Measurements from ENCODE around the gene ATP2A3.

The ATP2A3 gene

GRCh38 chr17:3957735-3958599, 6.3 kb downstream of the ATP2A3 start:
- no peaks in the 10 kb centered on the region for H3K79me2 ChIP-seq
- no peak for TF ChIP-seq CTCF (IDR thresholded peaks at IDR 0.05)
- H3K4me2 ChIP-seq (ENCODE audit: low read length): no peak overlapping the region
- H3K36me3 ChIP-seq (ENCODE audit: control insufficient read depth, insufficient read depth, low read length): no peaks in the 10 kb centered on the region
- H3K27ac ChIP-seq: no peak overlapping the region
- H3K27me3 ChIP-seq (ENCODE audit: control insufficient read depth, insufficient read depth, low read length): no peaks in the 10 kb centered on the region
- H3K4me1 ChIP-seq: no peaks in the 10 kb centered on the region
- no peak overlapping the region for H2AFZ ChIP-seq
- no peak overlapping the region for H3K4me3 ChIP-seq (ENCODE audit: low read depth, low read length)
- H3K9me3 ChIP-seq (ENCODE audit: control insufficient read depth, low read length): no peaks in the 10 kb centered on the region
- H3K9ac ChIP-seq: no peak overlapping the region

- no peaks in the 10 kb centered on the region for H3K79me2 ChIP-seq
- H3K36me3 ChIP-seq (ENCODE audit: control insufficient read depth, insufficient read depth, low read length): no peaks in the 10 kb centered on the region
- H3K9ac ChIP-seq: no peak overlapping the region
These were observed 7.3 kb downstream of the ATP2A3 start for GRCh38 chr17:3956983-3957382.

GRCh38 chr17:3956327-3956957, 7.8 kb downstream of the ATP2A3 start:
- H3K4me3 ChIP-seq (ENCODE audit: low read depth, low read length): no peak overlapping the region

More at GRCh38 chr17:3956983-3957382, 7.3 kb downstream of the ATP2A3 start:
- Histone ChIP-seq H3K4me1 (no peaks in the 10 kb centered on the region), H3K27me3 (ENCODE audit: control insufficient read depth, insufficient read depth, low read length) (no peaks in the 10 kb centered on the region), H3K4me3 (ENCODE audit: low read depth, low read length) (no peak overlapping the region), H2AFZ (no peak overlapping the region), H3K4me2 (ENCODE audit: low read length) (no peak overlapping the region), H3K27ac (no peak overlapping the region), H3K9me3 (ENCODE audit: control insufficient read depth, low read length) (no peaks in the 10 kb centered on the region)
- no peak for TF ChIP-seq CTCF (IDR thresholded peaks at IDR 0.05)

GRCh38 chr17:3955673-3955988, 8.6 kb downstream of the ATP2A3 start:
- Histone ChIP-seq H3K36me3 (ENCODE audit: control insufficient read depth, insufficient read depth, low read length) (no peaks in the 10 kb centered on the region), H3K4me1 (no peaks in the 10 kb centered on the region), H2AFZ (no peak overlapping the region), H3K4me3 (ENCODE audit: low read depth, low read length) (no peak overlapping the region), H3K27me3 (ENCODE audit: control insufficient read depth, insufficient read depth, low read length) (no peaks in the 10 kb centered on the region), H3K79me2 (no peaks in the 10 kb centered on the region), H3K4me2 (ENCODE audit: low read length) (no peak overlapping the region), H3K9ac (no peak overlapping the region), H3K9me3 (ENCODE audit: control insufficient read depth, low read length) (no peaks in the 10 kb centered on the region), H3K27ac (no peak overlapping the region)
- no peak for TF ChIP-seq CTCF (IDR thresholded peaks at IDR 0.05)

More at GRCh38 chr17:3956327-3956957, 7.8 kb downstream of the ATP2A3 start:
- H3K9ac ChIP-seq: no peak overlapping the region
- H2AFZ ChIP-seq: no peak overlapping the region
- H3K4me1 ChIP-seq: no peaks in the 10 kb centered on the region
- no peak overlapping the region for H3K4me2 ChIP-seq (ENCODE audit: low read length)
- H3K9me3 ChIP-seq (ENCODE audit: control insufficient read depth, low read length): no peaks in the 10 kb centered on the region
- TF ChIP-seq CTCF (IDR thresholded peaks at IDR 0.05): no peak
- H3K27me3 ChIP-seq (ENCODE audit: control insufficient read depth, insufficient read depth, low read length): no peaks in the 10 kb centered on the region
- no peaks in the 10 kb centered on the region for H3K36me3 ChIP-seq (ENCODE audit: control insufficient read depth, insufficient read depth, low read length)
- no peaks in the 10 kb centered on the region for H3K79me2 ChIP-seq
- no peak overlapping the region for H3K27ac ChIP-seq

Measured in parathyroid adenoma (tissue), 2 donors.